LNCAP (cell line): ENCODE measurements around the gene ANKRD11.

Experiments
- TF ChIP-seq, protein P1 (sequence below): fragments of 450-650 bp; IDR thresholded peaks from 2 replicates; pipeline ENCODE4 v1.5.1; 2017; ENCODE audit warnings: mild to moderate bottlenecking

ANKRD11 gene

DNA sequence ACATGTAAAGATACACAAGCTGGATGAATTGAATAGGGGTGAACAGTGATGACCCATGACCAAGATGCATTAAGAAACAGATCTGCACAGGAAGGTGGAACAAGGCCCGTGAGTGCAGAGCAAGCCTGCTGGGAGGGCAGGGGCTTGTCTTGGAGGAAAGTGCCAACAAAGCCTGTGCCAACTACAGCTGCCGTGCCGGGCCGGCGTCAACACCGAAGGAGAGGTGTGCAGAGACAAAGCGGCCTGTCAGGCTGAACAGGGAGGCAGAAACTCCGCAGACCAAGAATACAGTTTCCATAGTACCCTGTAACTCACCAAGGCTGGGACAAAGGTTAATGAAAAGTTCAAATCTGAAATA is 46.7 kb downstream of the ANKRD11 start:
- TF ChIP-seq, protein P1, sequence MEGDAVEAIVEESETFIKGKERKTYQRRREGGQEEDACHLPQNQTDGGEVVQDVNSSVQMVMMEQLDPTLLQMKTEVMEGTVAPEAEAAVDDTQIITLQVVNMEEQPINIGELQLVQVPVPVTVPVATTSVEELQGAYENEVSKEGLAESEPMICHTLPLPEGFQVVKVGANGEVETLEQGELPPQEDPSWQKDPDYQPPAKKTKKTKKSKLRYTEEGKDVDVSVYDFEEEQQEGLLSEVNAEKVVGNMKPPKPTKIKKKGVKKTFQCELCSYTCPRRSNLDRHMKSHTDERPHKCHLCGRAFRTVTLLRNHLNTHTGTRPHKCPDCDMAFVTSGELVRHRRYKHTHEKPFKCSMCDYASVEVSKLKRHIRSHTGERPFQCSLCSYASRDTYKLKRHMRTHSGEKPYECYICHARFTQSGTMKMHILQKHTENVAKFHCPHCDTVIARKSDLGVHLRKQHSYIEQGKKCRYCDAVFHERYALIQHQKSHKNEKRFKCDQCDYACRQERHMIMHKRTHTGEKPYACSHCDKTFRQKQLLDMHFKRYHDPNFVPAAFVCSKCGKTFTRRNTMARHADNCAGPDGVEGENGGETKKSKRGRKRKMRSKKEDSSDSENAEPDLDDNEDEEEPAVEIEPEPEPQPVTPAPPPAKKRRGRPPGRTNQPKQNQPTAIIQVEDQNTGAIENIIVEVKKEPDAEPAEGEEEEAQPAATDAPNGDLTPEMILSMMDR, result no peak

DNA sequence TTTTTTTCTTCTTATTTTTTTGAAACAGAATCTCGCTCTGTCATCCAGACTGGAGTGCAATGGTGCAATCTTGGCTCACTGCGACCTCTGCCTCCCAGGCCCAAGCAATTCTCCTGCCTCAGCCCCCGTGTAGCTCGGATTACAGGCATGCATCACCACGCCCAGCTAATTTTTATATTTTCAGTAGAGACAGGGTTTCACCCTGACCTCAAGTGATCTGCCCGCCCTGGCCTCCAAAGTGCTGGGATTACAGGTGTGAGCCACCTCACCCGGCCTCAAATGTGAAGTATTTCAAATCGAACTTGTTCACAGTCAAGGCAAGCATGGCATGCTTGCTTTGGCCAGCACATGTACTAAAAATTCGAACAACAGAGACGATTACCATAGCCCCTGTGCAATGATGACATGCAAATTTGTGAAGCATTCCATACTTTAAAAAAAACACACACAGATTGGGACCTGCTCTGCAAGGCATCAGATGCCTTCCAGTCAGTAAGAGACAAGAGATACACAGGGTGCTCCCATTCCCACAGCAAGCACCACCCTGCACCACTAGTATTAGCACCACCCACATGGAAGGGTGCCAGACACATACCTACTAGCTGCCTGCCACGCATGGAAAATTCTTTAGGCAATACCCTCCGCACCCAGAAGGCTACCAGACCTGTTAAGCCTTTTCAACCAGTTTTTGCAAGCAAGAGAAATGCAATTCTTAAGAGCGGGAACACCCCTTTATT is 47.2 kb downstream of the ANKRD11 start:
- TF ChIP-seq, protein P1, result no peak

DNA sequence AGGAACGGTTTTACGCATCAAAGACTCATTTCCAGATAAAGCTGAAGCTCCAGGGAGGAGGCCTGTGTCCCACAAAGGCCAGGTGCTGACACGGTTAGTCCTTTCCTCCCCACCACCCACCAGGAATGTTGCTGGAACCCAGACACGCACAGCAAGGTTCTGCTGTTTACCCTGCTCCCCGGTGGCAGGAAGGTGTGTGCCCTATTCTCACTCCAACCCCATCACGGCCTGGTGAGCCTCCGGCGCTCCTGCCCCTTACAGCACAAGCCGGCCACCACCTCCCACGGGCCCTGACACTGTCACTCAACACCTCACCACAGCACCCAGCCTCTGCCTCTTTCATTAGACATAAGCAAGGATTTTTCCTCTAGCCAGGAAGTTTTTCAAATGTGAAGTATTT is 47.8 kb downstream of the ANKRD11 start:
- TF ChIP-seq, protein P1, result no peak

DNA sequence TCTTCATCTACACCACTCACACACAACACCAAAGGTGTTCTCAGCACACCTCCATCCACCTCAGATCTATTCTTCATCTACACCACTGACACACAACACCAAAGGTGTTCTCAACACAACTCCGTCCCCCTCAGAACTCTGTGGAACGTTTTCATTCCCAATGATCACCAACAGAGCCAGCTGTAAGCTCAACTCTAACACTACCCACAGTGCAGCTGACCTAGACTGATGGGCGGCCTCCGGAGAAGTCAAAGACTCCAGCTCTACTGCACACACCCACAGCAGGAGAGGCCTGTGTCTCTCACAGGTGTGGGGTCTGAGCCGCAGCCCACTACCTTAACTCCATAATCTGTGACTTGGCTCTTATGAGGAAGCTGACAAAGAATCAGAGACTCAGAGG is 50.7 kb downstream of the ANKRD11 start:
- TF ChIP-seq, protein P1, result no peak

DNA sequence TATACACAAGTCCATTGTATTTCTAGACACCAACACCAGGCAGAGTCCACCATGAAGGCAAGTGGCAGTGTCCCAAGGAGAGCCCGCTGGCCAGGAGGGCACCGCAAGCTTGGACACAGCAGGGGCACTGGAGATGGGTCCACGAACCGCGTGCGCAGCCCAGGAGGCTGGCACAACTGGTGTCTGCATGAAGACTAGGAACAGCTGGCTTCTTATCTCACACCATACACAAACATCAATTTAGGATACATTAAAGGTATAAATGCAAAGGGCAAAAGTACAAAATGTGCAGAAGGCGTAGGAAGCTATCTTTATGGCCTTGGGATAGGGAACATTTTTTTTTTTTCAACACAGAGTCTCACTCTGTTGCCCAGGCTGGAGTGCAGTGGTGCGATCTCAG is 52.4 kb downstream of the ANKRD11 start:
- TF ChIP-seq, protein P1, result no peak

DNA sequence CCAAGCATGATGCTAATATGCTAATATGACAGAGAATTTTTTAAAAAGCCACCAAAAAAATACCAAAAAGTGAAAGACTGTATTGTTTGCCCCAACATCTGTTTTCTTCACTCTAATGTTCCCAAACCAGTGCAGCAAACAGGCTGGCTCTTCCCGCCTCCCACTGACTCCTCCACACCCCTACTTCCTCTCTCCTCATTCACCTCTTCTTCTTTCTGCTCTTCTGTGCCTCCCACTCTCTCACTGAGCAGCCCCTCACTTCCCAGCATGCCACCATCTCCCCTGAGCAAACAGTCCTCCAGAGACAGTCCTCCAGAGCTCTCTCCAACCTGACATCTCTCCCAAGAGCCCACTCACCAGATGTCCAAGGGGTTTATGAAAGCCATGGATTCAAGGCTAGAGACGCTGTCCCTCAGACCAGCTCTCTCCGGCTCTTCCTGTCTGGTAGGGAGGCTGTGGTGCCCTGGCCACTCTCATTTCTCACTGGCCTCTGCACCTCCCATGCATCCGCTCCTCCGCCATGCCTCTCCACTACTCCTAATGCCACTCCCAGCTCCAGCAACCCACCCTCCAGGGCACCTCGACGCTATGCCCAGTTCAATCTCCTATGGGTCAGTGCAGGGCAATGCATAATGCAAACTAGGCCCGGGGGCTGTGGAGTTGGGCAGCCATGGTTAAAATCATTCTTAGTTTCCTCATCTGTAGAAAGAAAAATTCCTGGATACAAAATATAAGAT is 52.9 kb downstream of the ANKRD11 start:
- TF ChIP-seq, protein P1, result no peak

DNA sequence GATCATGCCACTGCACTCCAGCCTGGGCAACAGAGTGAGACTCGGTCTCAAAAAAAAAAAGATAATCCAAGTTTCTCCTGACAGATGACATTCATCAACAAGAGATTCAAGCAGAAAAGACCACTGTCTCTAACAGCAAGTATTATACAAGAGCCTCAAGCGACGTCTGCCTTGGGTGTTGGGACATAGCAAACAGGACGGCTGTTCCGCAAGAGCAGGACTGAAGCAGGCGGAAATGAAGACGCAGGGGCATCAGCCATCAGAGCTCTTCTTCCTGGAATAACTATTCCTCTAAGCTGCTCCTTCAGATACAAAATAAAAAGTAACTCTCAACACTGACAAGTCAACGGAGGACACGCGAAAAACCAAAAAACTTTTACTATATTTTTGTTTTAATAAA is 54.0 kb downstream of the ANKRD11 start:
- TF ChIP-seq, protein P1, result no peak
